ENCODE data around the gene PTPN1.

The PTPN1 gene

GRCh38 chr20:50569864-50570836 lies 60.0 kb downstream of the PTPN1 start:
- no peak overlapping the region for H3K4me2 ChIP-seq (ENCODE audit: low read length)
- peaks cover 7% of the 10 kb centered on the region for H3K4me1 ChIP-seq (ENCODE audit: insufficient read depth, low read length, severe bottlenecking)
- TF ChIP-seq, protein P1, sequence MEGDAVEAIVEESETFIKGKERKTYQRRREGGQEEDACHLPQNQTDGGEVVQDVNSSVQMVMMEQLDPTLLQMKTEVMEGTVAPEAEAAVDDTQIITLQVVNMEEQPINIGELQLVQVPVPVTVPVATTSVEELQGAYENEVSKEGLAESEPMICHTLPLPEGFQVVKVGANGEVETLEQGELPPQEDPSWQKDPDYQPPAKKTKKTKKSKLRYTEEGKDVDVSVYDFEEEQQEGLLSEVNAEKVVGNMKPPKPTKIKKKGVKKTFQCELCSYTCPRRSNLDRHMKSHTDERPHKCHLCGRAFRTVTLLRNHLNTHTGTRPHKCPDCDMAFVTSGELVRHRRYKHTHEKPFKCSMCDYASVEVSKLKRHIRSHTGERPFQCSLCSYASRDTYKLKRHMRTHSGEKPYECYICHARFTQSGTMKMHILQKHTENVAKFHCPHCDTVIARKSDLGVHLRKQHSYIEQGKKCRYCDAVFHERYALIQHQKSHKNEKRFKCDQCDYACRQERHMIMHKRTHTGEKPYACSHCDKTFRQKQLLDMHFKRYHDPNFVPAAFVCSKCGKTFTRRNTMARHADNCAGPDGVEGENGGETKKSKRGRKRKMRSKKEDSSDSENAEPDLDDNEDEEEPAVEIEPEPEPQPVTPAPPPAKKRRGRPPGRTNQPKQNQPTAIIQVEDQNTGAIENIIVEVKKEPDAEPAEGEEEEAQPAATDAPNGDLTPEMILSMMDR (IDR thresholded peaks at IDR 0.05; ENCODE audit: low read length): peak; percentile 56
- no peak for TF ChIP-seq EZH2 (IDR thresholded peaks at IDR 0.05; ENCODE audit: borderline replicate concordance, low read length)
- no peaks in the 10 kb centered on the region for H3K79me2 ChIP-seq (ENCODE audit: insufficient read depth, low read length)
- H3K27me3 ChIP-seq (ENCODE audit: insufficient read depth, low read length): no peaks in the 10 kb centered on the region
- no peak overlapping the region for H3K4me3 ChIP-seq (ENCODE audit: low read depth, low read length, poor library complexity, severe bottlenecking)
- no peaks in the 10 kb centered on the region for H3K9me2 ChIP-seq (ENCODE audit: low read depth, low read length)
- no peaks in the 10 kb centered on the region for H3F3A ChIP-seq (ENCODE audit: insufficient read depth, low read length)
- H3K27ac ChIP-seq (ENCODE audit: low read depth, low read length, poor library complexity, severe bottlenecking): no peak overlapping the region
- no peak overlapping the region for H2AFZ ChIP-seq (ENCODE audit: low read length)
- H3K9ac ChIP-seq (ENCODE audit: low read length): no peak overlapping the region
- H3K9me3 ChIP-seq (ENCODE audit: low read length): no peaks in the 10 kb centered on the region
- no peaks in the 10 kb centered on the region for H4K20me1 ChIP-seq (ENCODE audit: insufficient read depth, low read length)
- H3K36me3 ChIP-seq (ENCODE audit: insufficient read depth, low read length): peaks cover 46% of the 10 kb centered on the region

- Histone ChIP-seq H3K4me3 (ENCODE audit: low read depth, low read length, poor library complexity, severe bottlenecking) (no peak overlapping the region), H3K9me3 (ENCODE audit: low read length) (no peaks in the 10 kb centered on the region), H3K27me3 (ENCODE audit: insufficient read depth, low read length) (no peaks in the 10 kb centered on the region), H3K9me2 (ENCODE audit: low read depth, low read length) (no peaks in the 10 kb centered on the region), H3K9ac (ENCODE audit: low read length) (no peak overlapping the region), H4K20me1 (ENCODE audit: insufficient read depth, low read length) (no peaks in the 10 kb centered on the region), H3K79me2 (ENCODE audit: insufficient read depth, low read length) (no peaks in the 10 kb centered on the region), H2AFZ (ENCODE audit: low read length) (no peak overlapping the region), H3F3A (ENCODE audit: insufficient read depth, low read length) (no peaks in the 10 kb centered on the region), H3K27ac (ENCODE audit: low read depth, low read length, poor library complexity, severe bottlenecking) (no peak overlapping the region), H3K36me3 (ENCODE audit: insufficient read depth, low read length) (peaks cover 46% of the 10 kb centered on the region), H3K4me2 (ENCODE audit: low read length) (no peak overlapping the region), H3K4me1 (ENCODE audit: insufficient read depth, low read length, severe bottlenecking) (peaks cover 7% of the 10 kb centered on the region)
- TF ChIP-seq EZH2 (IDR thresholded peaks at IDR 0.05; ENCODE audit: borderline replicate concordance, low read length): no peak
- TF ChIP-seq, protein P1 (IDR thresholded peaks at IDR 0.05; ENCODE audit: low read length): no peak
Measured at GRCh38 chr20:50571466-50571865, 61.3 kb downstream of the PTPN1 start.

GRCh38 chr20:50572938-50573777 lies 63.0 kb downstream of the PTPN1 start:
- Histone ChIP-seq H3K9ac (ENCODE audit: low read length) (no peak overlapping the region), H3K4me3 (ENCODE audit: low read depth, low read length, poor library complexity, severe bottlenecking) (no peak overlapping the region), H3K9me2 (ENCODE audit: low read depth, low read length) (no peaks in the 10 kb centered on the region), H3F3A (ENCODE audit: insufficient read depth, low read length) (no peaks in the 10 kb centered on the region), H3K9me3 (ENCODE audit: low read length) (no peaks in the 10 kb centered on the region), H4K20me1 (ENCODE audit: insufficient read depth, low read length) (no peaks in the 10 kb centered on the region), H3K4me1 (ENCODE audit: insufficient read depth, low read length, severe bottlenecking) (peaks cover 7% of the 10 kb centered on the region), H3K27ac (ENCODE audit: low read depth, low read length, poor library complexity, severe bottlenecking) (no peak overlapping the region), H3K27me3 (ENCODE audit: insufficient read depth, low read length) (no peaks in the 10 kb centered on the region), H3K79me2 (ENCODE audit: insufficient read depth, low read length) (no peaks in the 10 kb centered on the region), H3K4me2 (ENCODE audit: low read length) (no peak overlapping the region), H2AFZ (ENCODE audit: low read length) (no peak overlapping the region), H3K36me3 (ENCODE audit: insufficient read depth, low read length) (peaks cover 47% of the 10 kb centered on the region)
- TF ChIP-seq EZH2 (IDR thresholded peaks at IDR 0.05; ENCODE audit: borderline replicate concordance, low read length): no peak
- TF ChIP-seq, protein P1 (IDR thresholded peaks at IDR 0.05; ENCODE audit: low read length): no peak
